Gastrocnemius medialis (tissue), 4 donors: ENCODE measurements around the gene BCAR1. TPM values are rescaled to one million over a fixed set of nuclear protein-coding genes. Genes with fewer than 3 reads are reported as not detected.

Experiments
- ATAC-seq, 2 donors: fragments of 150-250 bp; one replicate each; pipeline ENCODE4 v1.9.1; 2016
- DNase-seq, 2 donors: peaks; one replicate each; pipeline ENCODE4 v3.0.0-alpha.2; 2019
- H3K27ac ChIP-seq, 4 donors: fragments of 200-600 bp; sonication (generic); 1 replicate in 1 of 4; 2 replicates in 3 of 4; pipeline ENCODE4 v1.5.1; 2016 to 2018; ENCODE audit warnings: mild to moderate bottlenecking in 2 of 4, moderate library complexity in 1 of 4
- H3K27me3 ChIP-seq, 3 donors: fragments of 200-600 bp; sonication (generic) in 2 of 3; 1 replicate in 1 of 3; 2 replicates in 2 of 3; pipeline versions ENCODE4 v1.5.1 to v1.6.0; 2016 to 2019; ENCODE audit warnings: mild to moderate bottlenecking in 1 of 3, moderate library complexity in 1 of 3
- H3K36me3 ChIP-seq, 2 donors: fragments of 200-600 bp; sonication (generic) in 1 of 2; one replicate each; pipeline ENCODE4 v1.5.1; 2017 to 2018
- H3K4me1 ChIP-seq, 2 donors: fragments of 200-600 bp; sonication (generic) in 1 of 2; one replicate each; pipeline ENCODE4 v1.5.1; 2016 to 2017; ENCODE audit warnings: mild to moderate bottlenecking in 2 of 2
- H3K4me3 ChIP-seq, 4 donors: fragments of 200-600 bp; sonication (generic) in 3 of 4; 1 replicate in 1 of 4; 2 replicates in 3 of 4; pipeline ENCODE4 v1.5.1; 2016 to 2019; ENCODE audit warnings: mild to moderate bottlenecking in 2 of 4
- H3K9me3 ChIP-seq, 3 donors: fragments of 200-600 bp; sonication (generic) in 2 of 3; 1 replicate in 1 of 3; 2 replicates in 2 of 3; pipeline ENCODE4 v1.5.1; 2016 to 2019
- POLR2A ChIP-seq, 2 donors: fragments of 450-650 bp; IDR thresholded peaks; one replicate each; pipeline ENCODE4 v1.6.1; 2017; ENCODE audit warnings: antibody characterized with exemption in 2 of 2, mild to moderate bottlenecking in 2 of 2, moderate library complexity in 2 of 2
- in situ Hi-C, 4 donors: fragments of 200-750 bp; cut with MboI; loops; one replicate each; pipeline versions ENCODE4 v1.15.0 to v1.8.0; 2017; ENCODE audit warnings: low sequenced_read_pairs in 4 of 4
- intact Hi-C: fragments of 100-400 bp; cut with DNase I; formaldehyde crosslinking; loops from one replicate; pipeline ENCODE4 v1.15.1; 2023; ENCODE audit warnings: low total_unique reads
- total RNA-seq, 4 donors: library from RNA; depleted of rRNA; stranded (reverse); fragments of >200 nt; gene quantifications; one replicate each; pipeline versions ENCODE4 v1.1.0 to v1.2.3, GENCODE V29; 2016
- TF ChIP-seq, protein P1 (sequence below), 5 experiments: fragments of 450-650 bp in 3 of 5; fragments of 200-600 bp in 2 of 5; sonication (generic) in 2 of 5; IDR thresholded peaks in 4 of 5; conservative IDR thresholded peaks in 1 of 5; 1 replicate in 4 of 5; 2 replicates in 1 of 5; pipeline ENCODE4 v1.5.1; 2016 to 2019; ENCODE audit warnings: antibody characterized with exemption in 5 of 5, mild to moderate bottlenecking in 3 of 5, moderate library complexity in 3 of 5

BCAR1 gene
- total RNA-seq, 4 donors from 2014 or later: 101 to 153 (median 145) TPM

DNA sequence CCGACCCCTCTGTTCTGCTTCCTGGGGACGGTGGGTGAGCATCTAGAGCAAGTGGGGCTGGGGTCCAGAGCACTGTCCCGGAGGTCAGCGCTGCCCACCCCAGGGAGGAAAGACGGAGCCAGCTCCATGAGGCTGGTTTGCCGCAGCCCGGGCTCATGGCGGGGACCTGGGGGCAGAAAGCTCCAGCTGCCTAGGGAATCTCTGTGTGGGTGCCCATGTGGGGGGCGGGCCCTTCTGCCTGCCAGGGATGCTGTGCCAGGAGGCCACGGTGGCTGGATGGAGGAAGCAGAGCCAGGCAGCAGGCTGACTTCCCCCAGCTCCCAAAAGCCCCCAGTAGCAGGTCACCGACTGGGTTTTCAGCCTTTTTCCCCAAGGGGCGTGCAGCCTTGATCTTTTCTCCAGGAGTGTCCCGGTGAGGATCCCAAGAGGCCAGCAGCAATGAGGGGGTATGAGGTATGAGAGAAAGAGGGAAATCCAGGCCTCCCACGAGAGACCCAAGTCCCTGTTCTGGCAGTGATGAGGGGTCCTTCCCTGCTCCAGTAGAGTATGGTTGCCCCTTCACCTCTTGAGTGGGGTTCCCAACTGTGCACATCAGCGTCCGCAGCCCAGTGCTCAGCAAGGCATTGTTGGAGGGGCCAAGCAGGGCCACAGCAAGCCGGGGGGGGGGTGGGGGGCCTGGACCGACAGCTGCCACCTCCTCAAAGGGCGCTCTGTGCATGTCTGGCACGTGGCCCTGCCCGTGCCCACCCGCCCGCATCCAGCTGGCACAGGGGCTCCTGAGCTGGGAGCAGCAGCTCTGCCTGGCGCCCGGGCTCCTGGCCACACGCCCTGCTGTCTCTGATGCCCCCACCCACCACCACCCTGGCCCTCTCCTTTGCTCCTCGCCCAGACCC, 15.6 kb upstream of the BCAR1 start:
- TF ChIP-seq, protein P1, sequence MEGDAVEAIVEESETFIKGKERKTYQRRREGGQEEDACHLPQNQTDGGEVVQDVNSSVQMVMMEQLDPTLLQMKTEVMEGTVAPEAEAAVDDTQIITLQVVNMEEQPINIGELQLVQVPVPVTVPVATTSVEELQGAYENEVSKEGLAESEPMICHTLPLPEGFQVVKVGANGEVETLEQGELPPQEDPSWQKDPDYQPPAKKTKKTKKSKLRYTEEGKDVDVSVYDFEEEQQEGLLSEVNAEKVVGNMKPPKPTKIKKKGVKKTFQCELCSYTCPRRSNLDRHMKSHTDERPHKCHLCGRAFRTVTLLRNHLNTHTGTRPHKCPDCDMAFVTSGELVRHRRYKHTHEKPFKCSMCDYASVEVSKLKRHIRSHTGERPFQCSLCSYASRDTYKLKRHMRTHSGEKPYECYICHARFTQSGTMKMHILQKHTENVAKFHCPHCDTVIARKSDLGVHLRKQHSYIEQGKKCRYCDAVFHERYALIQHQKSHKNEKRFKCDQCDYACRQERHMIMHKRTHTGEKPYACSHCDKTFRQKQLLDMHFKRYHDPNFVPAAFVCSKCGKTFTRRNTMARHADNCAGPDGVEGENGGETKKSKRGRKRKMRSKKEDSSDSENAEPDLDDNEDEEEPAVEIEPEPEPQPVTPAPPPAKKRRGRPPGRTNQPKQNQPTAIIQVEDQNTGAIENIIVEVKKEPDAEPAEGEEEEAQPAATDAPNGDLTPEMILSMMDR (IDR thresholded peaks at IDR 0.05 in 4 of 5, conservative IDR thresholded peaks at IDR 0.05 in 1 of 5): no peak
- TF ChIP-seq POLR2A (IDR thresholded peaks at IDR 0.05): no peak
- DNase-seq: peak in 1 of 2 donors; percentile 39

DNA sequence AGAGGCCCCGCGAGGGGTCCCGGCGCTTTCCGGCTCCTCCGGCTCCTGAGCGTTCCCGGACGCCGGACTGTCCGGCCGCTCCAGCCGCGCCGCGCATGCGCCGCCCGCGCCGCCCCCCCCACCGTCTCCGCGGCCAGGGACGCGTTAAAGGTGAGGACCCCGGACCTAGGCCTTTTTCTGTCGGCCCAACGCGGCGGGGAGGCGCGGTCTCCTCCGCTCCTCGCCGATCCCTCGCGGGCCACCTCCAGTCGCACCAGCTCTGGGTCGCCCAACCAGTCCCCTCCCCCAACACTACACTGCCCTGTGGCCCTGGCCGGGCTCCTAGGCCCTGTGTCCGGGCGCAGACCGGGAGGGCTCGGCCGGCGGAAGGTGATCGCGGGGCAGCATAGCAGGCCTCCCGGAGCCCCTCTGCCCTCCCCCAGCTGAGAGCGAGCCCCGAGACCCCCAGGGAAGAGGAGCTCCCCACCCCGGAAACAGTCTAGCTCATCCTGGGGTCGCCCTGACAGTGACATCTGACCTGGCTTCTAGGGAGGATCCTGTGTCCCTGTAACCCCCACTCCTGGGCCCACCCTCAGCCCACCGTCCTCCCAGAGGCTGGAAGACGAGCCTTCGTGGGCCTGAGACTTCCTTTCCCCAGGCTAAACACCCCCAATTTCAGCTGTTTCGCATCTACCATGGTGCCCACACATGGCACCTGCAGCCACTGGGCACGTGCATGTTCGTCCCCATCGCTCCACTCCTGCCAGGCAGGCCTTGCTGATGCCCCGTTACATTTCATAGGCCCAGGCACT, 14.7 kb upstream of the BCAR1 start:
- TF ChIP-seq POLR2A (IDR thresholded peaks at IDR 0.05): peak; percentile 97 to 98
- TF ChIP-seq, protein P1 (IDR thresholded peaks at IDR 0.05 in 4 of 5, conservative IDR thresholded peaks at IDR 0.05 in 1 of 5): no peak
- peak; percentile 70 to 86 for DNase-seq
- H3K4me1 ChIP-seq: peaks cover 56 to 62% of the 10 kb centered on the region in 2 donors

More for the DNA sequence above, 15.6 kb upstream of the BCAR1 start:
- Histone ChIP-seq H3K9me3 (no peaks in the 10 kb centered on the region), H3K27ac (peak overlapping the region; percentile 95 to 100 (median 98)), H3K27me3 (no peaks in the 10 kb centered on the region), H3K4me3 (peak overlapping the region in 3 of 4 donors; percentile 75 to 97 (median 84)), H3K4me1 (peaks cover 47 to 53% of the 10 kb centered on the region in 2 donors), H3K36me3 (no peaks in the 10 kb centered on the region)
- in situ Hi-C loops: no loop called here
- intact Hi-C loops: loop anchor here (10.0 kb wide), 1 partner anchor 152 kb away; the partner anchor contains the start of gene LDHD
- ATAC-seq: no peak

DNA sequence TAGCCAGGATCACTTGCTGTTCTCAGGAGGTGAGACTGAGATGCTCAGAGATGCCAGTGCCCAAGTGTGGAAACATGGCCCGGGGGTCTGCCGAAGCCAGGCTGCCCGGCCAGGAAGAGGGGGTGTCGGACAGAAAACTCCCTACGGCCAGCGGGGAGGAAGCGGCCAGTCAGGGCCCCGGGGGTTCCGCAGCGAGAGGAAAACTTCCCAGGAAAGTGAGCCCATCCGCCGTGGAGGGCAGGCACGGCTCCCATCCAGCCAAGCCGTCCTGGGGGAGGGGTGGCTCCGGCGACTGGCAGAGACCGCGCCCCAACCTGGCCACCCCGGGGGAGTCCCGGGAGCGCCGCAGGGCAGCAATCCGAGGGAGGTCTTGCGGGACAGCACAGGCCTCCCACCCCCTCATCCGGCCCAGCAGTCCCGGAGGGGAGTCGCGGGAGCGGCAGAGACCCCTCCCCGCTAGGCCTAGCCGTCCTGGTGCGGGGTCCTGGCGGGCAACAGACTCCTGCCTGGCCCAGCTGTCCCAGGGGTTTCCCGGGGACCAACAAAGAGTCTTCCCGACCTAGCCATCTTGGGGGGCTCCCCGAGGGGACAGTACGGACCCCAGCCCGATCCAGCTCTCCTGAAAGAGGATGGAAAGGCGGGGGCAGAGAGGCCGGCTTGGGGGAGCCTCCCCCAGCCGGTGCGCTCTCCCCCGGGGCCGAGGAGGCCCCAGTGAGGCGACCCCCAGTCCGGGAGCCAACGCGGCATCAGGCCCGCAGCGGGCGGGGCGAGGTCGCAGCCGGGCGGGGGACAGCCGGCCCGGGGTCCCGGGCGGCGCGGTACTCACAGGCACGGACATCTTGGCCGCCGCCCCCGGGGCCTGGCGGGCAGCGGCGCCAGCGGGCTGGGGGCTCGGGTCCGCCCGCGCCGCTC, 13.8 kb upstream of the BCAR1 start:
- in situ Hi-C loops: no loop called here
- H3K27me3 ChIP-seq: no peaks in the 10 kb centered on the region
- peak overlapping the region; percentile 95 to 100 (median 98) for H3K27ac ChIP-seq
- no peaks in the 10 kb centered on the region for H3K36me3 ChIP-seq
- DNase-seq (peak in 1 of 2 donors; percentile 72), ATAC-seq (peak; percentile 22 to 25)
- intact Hi-C loops: loop anchor here (2.0 to 10.0 kb wide), 2 partner anchors 26 to 150 kb away; partner anchors contain the start of gene LDHD
- peaks cover 64 to 70% of the 10 kb centered on the region in 2 donors for H3K4me1 ChIP-seq
- H3K4me3 ChIP-seq: peak overlapping the region; percentile 75 to 97 (median 90)
- TF ChIP-seq, protein P1 (IDR thresholded peaks at IDR 0.05 in 4 of 5, conservative IDR thresholded peaks at IDR 0.05 in 1 of 5): no peak
- TF ChIP-seq POLR2A (IDR thresholded peaks at IDR 0.05): peak in 1 of 2 donors; percentile 23
- H3K9me3 ChIP-seq: no peaks in the 10 kb centered on the region

More for the DNA sequence above, 14.7 kb upstream of the BCAR1 start:
- Histone ChIP-seq H3K9me3 (no peaks in the 10 kb centered on the region), H3K27me3 (no peaks in the 10 kb centered on the region), H3K4me3 (peak overlapping the region; percentile 75 to 97 (median 90)), H3K36me3 (no peaks in the 10 kb centered on the region), H3K27ac (peak overlapping the region; percentile 95 to 100 (median 98))
- intact Hi-C loops (loop anchor here (2.0 to 10.0 kb wide), 2 partner anchors 27 to 151 kb away; partner anchors contain the start of gene LDHD), in situ Hi-C loops (no loop called here)
- peak; percentile 37 to 51 for ATAC-seq
